GM18502 (cell line): ENCODE results near the gene GMDS.

Experiments
- ATAC-seq: cut with Tn5 transposase; IDR thresholded peaks from one replicate; pipeline ENCODE4 v1.9.1; 2021; ENCODE audit warnings: mild to moderate bottlenecking; ENCODE audit not compliant: unreplicated experiment, poor library complexity

The GMDS gene

GRCh38 chr6:1576711-1577110 lies 668.7 kb downstream of the GMDS start:
- no peak for ATAC-seq

- no peak for ATAC-seq
Observed at GRCh38 chr6:1576166-1576565, 669.2 kb downstream of the GMDS start.

GRCh38 chr6:1575210-1576041 lies 670.0 kb downstream of the GMDS start:
- ATAC-seq: no peak

GRCh38 chr6:1574890-1575209 lies 670.6 kb downstream of the GMDS start:
- ATAC-seq: no peak

- ATAC-seq: no peak
Observed at GRCh38 chr6:1574083-1574761, 671.2 kb downstream of the GMDS start.
